OCI-LY7 (cell line): ENCODE data around the gene CARTPT. TPM values are rescaled to one million over a fixed set of nuclear protein-coding genes. Genes with fewer than 3 reads are reported as not detected.

Experiments
- BruUV-seq: library from RNA; stranded (reverse); fragments of 400-500 nt; replicated peaks from 2 replicates; lab custom pipeline; 2021; lab: Mats Ljungman, UMichigan
- CTCF ChIA-PET: fragments of 300-600 bp; sonication (Branson Sonifier 250); formaldehyde crosslinking; loops from one replicate; lab custom pipeline; 2022; ENCODE audit warnings: antibody characterized with exemption; ENCODE audit not compliant: unreplicated experiment; lab: Charles Lee
- POLR2A ChIA-PET: fragments of 300-600 bp; sonication (Branson Sonifier 250); formaldehyde crosslinking; loops from one replicate; lab custom pipeline; 2022; ENCODE audit warnings: antibody characterized with exemption; lab: Charles Lee
- DNase-seq: peaks from one replicate; pipeline ENCODE4 v3.0.0-alpha.2; 2015; ENCODE audit warnings: low spot score
- H2AFZ ChIP-seq: fragments of 200-600 bp; sonication (generic), shearing (Covaris generic); 2 replicates; pipeline ENCODE4 v1.6.1; 2014; ENCODE audit warnings: mild to moderate bottlenecking, antibody characterized with exemption, low read length, moderate library complexity
- H3K27ac ChIP-seq: fragments of 200-600 bp; sonication (generic); 2 replicates; pipeline ENCODE4 v1.5.1; 2014; ENCODE audit warnings: mixed run types, low read depth, mild to moderate bottlenecking, moderate library complexity, low read length, inconsistent platforms; ENCODE audit not compliant: poor library complexity, severe bottlenecking
- H3K36me3 ChIP-seq: fragments of 200-600 bp; sonication (generic); 2 replicates; pipeline ENCODE4 v1.6.1; 2014; ENCODE audit warnings: mild to moderate bottlenecking, antibody characterized with exemption, low read length, moderate library complexity, mixed read lengths; ENCODE audit not compliant: insufficient read depth
- H3K4me1 ChIP-seq: fragments of 200-600 bp; sonication (generic); 2 replicates; pipeline ENCODE4 v1.5.1; 2014; ENCODE audit warnings: mild to moderate bottlenecking, low read length; ENCODE audit not compliant: insufficient read depth, poor library complexity, severe bottlenecking
- H3K4me2 ChIP-seq: fragments of 200-600 bp; sonication (generic); 2 replicates; pipeline ENCODE4 v1.6.1; 2014; ENCODE audit warnings: mild to moderate bottlenecking, low read length
- H3K4me3 ChIP-seq: fragments of 200-600 bp; sonication (generic); 2 replicates; pipeline ENCODE4 v1.5.1; 2014; ENCODE audit warnings: mild to moderate bottlenecking, low read depth, low read length; ENCODE audit not compliant: poor library complexity, severe bottlenecking
- H3K79me2 ChIP-seq: fragments of 200-600 bp; sonication (generic); 2 replicates; pipeline ENCODE4 v1.6.1; 2016; ENCODE audit warnings: low read depth, mild to moderate bottlenecking, low read length, moderate library complexity, mixed read lengths; ENCODE audit not compliant: insufficient read depth
- H3K9me2 ChIP-seq: fragments of 200-600 bp; sonication (generic); 2 replicates; pipeline ENCODE4 v1.6.1; 2016; ENCODE audit warnings: mild to moderate bottlenecking, low read length, mixed read lengths; ENCODE audit not compliant: insufficient read depth
- H3K9me3 ChIP-seq: fragments of 200-600 bp; sonication (generic); 2 replicates; pipeline ENCODE4 v1.6.1; 2014; ENCODE audit warnings: mild to moderate bottlenecking, mixed run types, low read length, mixed read lengths
- H4K20me1 ChIP-seq: fragments of 200-600 bp; sonication (generic); 2 replicates; pipeline ENCODE4 v1.6.1; 2014; ENCODE audit warnings: mild to moderate bottlenecking, antibody characterized with exemption, low read length, moderate library complexity, mixed read lengths; ENCODE audit not compliant: insufficient read depth
- CTCF ChIP-seq: fragments of 200-600 bp; sonication (generic); conservative IDR thresholded peaks from 2 replicates; pipeline ENCODE4 v1.5.1; 2014; ENCODE audit warnings: mild to moderate bottlenecking, antibody characterized with exemption, low read length, moderate library complexity, mixed read lengths
- EZH2phosphoT487 ChIP-seq: fragments of 200-600 bp; sonication (generic); IDR thresholded peaks from 2 replicates; pipeline ENCODE4 v1.6.1; 2018; ENCODE audit warnings: low read depth, borderline replicate concordance, mild to moderate bottlenecking, mixed run types, antibody characterized with exemption, low read length, moderate library complexity, mixed read lengths
- intact Hi-C: fragments of 100-400 bp; cut with micrococcal nuclease; formaldehyde crosslinking; loops from one replicate; pipeline ENCODE4 v1.10.0; 2022; ENCODE audit not compliant: unreplicated experiment
- total RNA-seq, 2 experiments: library from RNA; depleted of rRNA in 1 of 2; stranded (reverse); fragments of >200 nt in 1 of 2; shearing (Covaris generic) in 1 of 2; gene quantifications; 2 replicates each; pipeline ENCODE4 v1.2.3, GENCODE V29; 2014 to 2022

The CARTPT gene
- total RNA-seq, 2 experiments from 2014 or later, result not detected

DNA sequence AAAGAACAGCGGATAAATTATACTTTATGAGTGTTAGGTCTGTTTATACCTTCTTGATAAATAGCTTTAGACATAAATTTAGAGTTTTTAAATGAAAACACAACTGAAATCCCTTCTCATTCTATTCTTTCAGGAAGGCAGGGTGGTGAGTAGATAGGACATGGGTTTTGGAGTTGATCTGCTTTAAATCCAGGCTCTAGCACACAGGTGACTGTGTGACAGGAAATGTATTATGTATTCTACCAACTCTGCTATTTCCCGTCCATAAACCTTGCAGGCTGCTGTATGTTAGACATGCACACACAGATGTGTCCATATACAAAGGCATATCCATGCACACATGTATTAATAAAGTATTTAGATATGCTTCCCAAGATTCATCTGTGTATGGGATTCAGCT is 19.3 kb upstream of the CARTPT start:
- no peak for DNase-seq
- Histone ChIP-seq H3K27ac (no peak overlapping the region), H3K36me3 (no peaks in the 10 kb centered on the region), H3K4me2 (no peak overlapping the region), H3K4me3 (no peak overlapping the region), H3K4me1 (peaks cover 5% of the 10 kb centered on the region), H3K9me3 (no peaks in the 10 kb centered on the region), H3K79me2 (no peaks in the 10 kb centered on the region), H2AFZ (no peak overlapping the region), H3K9me2 (no peaks in the 10 kb centered on the region), H4K20me1 (no peaks in the 10 kb centered on the region)
- CTCF ChIA-PET, result no interaction called here
- TF ChIP-seq EZH2phosphoT487, result no peak
- no peak for TF ChIP-seq CTCF
- BruUV-seq, result no TSS peak
- intact Hi-C loops, result no loop called here
- POLR2A ChIA-PET, result interaction anchor here (0.6 to 1.2 kb wide), 2 partner anchors 37 to 69 kb away, joined by 3 read pairs; no protein-coding TSS in a partner anchor

- Histone ChIP-seq H4K20me1 (no peaks in the 10 kb centered on the region), H3K4me2 (no peak overlapping the region), H3K4me1 (peaks cover 5% of the 10 kb centered on the region), H3K9me2 (no peaks in the 10 kb centered on the region), H2AFZ (no peak overlapping the region), H3K27ac (no peak overlapping the region), H3K79me2 (no peaks in the 10 kb centered on the region), H3K4me3 (no peak overlapping the region), H3K9me3 (no peaks in the 10 kb centered on the region), H3K36me3 (no peaks in the 10 kb centered on the region)
- ChIA-PET CTCF (no interaction called here), POLR2A (interaction anchor here (0.6 to 1.0 kb wide), 2 partner anchors 12 to 158 kb away, joined by 3 read pairs; no protein-coding TSS in a partner anchor)
- no TSS peak for BruUV-seq
- no peak for DNase-seq
- TF ChIP-seq CTCF (no peak), EZH2phosphoT487 (no peak)
- intact Hi-C loops, result no loop called here
Measured at GRCh38 chr5:71700803-71701202, 18.3 kb upstream of the CARTPT start.

GRCh38 chr5:71701407-71701806 is 17.7 kb upstream of the CARTPT start:
- no peak for DNase-seq
- intact Hi-C loops, result no loop called here
- Histone ChIP-seq H3K27ac (no peak overlapping the region), H3K4me3 (no peak overlapping the region), H3K36me3 (no peaks in the 10 kb centered on the region), H3K4me1 (peaks cover 5% of the 10 kb centered on the region), H3K79me2 (no peaks in the 10 kb centered on the region), H3K4me2 (no peak overlapping the region), H3K9me2 (no peaks in the 10 kb centered on the region), H4K20me1 (no peaks in the 10 kb centered on the region), H2AFZ (no peak overlapping the region), H3K9me3 (no peaks in the 10 kb centered on the region)
- CTCF ChIA-PET, result no interaction called here
- POLR2A ChIA-PET, result interaction anchor here (0.6 to 1.0 kb wide), 3 partner anchors 12 to 157 kb away, joined by 3 read pairs; no protein-coding TSS in a partner anchor
- TF ChIP-seq CTCF, result no peak
- TF ChIP-seq EZH2phosphoT487, result no peak
- no TSS peak for BruUV-seq
